NCI-H2227 (cell line): ENCODE results near the gene PNMA8B.
A peak's percentile ranks its signal among the peaks of the same experiment; 100 is the strongest.

Experiments used
- DNase-seq: peaks from one replicate; lab custom pipeline; 2025; ENCODE audit not compliant: unreplicated experiment; lab: John Stamatoyannopoulos, UW

The PNMA8B gene

DNA sequence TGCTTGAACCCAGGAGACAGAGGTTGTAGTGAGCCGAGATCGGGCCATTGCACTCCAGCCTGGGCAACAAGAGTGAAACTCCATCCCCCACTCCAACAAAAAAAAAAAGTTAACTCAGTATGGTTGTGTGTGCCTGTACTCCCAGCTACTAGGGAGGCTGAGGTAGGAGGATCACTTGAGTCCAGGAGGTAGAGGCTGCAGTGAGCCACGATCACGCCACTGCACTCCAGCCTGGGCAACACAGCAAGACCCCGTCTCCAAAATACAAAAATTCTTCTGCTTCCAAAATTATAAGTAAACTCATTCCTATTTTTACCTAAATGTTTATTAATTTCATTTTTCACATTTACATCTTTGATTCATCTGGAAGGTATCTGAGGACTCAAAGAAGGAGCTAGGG lies 38.7 kb downstream of the PNMA8B start:
- DNase-seq, result no peak

DNA sequence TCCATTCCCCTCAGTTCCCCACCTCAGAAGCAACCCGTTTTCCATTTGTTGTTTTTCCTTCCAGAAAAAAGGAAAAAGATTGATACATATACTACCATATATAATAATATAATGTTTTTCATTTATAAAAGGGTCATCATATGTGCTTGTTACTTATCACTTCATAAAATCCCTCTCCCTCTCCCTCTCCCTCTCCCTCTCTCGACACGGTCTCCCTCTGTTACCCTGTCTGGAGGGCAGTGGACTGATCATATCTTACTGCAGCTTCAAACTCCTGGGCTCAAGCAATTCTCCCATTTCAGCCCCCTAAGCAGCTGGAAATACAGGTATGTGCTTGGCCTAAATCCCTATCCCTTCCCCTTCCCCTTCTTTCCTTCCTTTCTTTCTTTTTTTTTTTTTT lies 41.4 kb downstream of the PNMA8B start:
- no peak for DNase-seq

DNA sequence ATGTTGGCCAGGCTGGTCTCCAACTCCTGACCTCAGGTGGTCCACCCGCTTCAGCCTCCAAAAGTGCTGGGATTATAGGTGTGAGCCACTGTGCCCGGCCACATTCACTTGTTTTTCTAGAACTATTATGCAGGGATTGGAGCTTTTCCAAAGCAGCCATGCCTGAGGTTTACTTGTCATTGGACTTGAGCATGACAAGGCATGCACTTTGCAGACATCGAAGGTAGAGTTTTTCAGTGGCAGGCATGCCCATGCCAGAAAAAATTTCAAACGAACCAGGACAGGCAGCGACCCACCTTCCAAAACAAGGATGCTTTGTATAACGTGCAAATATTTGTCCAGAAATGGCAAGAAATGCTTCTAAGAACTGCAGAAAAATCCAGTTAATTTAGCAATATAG lies 42.0 kb downstream of the PNMA8B start:
- DNase-seq, result no peak

DNA sequence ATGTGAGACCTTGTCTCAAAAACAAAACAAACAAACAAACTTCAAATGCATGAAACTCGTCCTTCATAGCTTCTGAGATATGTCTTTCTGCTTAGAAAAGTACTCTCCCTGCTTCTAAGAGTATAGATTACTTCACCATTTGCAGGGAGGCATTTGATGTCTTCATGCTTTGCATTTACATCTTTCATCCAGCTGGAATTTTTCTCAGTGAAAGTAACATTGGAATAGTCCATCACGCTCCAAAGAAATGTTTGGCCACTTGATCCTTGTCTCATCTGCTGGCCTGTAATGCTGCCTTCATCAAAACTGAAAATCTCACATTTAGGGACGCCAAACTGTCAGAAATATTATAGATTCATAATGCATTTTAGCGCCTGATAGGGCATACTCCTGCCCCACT lies 43.5 kb downstream of the PNMA8B start:
- DNase-seq, result no peak

DNA sequence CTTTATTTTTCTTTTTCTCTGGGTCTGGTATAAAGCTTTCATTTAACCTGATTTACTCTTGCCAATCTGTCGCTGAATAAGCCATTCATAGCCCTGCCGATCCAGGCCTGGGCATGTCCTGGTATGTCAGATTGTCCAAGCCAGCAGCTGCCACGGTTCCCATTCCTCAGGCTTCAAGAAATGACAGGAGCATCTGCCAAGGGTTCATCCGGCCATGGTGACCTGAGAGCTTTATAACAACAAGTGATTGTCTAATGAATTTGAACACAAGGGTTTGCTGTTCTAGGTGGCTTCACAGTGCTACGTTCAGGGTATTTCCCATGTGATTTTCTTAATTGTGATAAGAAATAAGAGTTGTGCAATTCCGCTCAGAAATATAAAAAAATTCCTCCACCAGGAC lies 44.3 kb downstream of the PNMA8B start:
- DNase-seq, result no peak

DNA sequence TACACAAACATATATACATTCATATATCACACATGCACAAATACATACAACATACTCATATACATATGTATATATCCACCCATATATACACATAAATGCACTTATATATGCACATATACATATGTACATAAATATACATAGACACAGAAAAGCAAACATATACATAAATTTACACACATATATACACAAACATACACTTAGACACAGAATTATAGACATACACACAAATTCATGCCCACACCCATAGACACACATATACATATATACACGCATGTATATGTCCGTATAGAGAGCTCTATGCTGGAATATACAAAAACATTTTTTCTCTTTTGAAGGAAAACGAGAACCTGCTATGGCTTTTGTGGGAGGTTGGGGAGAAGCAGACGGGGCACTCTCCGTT lies 44.9 kb downstream of the PNMA8B start:
- DNase-seq, result no peak

DNA sequence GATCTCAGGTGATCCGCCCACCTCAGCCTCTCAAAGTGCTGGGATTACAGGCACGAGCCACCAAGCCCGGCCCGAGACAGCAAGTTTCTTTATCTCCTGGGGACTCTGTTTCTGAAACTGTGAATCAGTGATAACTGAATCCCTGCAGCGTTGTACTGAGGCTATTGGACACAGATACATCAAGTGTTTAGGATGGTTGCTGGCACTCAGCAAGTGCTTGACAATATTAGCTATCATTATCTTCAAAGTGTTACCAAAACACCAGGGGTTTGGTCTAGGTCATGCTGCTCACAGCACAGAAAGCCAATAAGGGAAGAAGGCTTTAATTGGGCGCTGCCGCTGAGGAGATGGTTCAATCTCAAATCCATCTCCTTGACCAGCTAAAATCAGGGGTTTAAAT lies 46.4 kb downstream of the PNMA8B start:
- DNase-seq, result peak; percentile 64

DNA sequence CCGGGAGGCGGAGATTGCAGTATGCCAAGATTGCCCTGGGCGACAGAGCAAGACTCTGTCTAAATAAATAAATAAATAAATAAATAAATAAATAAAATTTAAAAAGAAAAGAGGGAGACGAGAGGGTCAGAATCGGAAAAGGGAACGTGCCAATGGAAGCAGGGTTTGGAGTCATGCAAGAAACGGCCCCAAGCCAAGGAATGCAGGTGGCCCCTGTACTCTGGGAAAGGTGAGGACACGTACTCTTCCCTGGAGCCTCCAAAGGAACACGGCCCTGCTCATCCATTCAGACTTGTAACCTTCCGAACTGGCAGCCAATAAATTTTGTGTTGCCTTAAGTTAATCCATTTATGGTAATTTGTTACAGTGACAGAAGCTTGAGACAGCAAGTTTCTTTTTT lies 47.1 kb downstream of the PNMA8B start:
- no peak for DNase-seq

DNA sequence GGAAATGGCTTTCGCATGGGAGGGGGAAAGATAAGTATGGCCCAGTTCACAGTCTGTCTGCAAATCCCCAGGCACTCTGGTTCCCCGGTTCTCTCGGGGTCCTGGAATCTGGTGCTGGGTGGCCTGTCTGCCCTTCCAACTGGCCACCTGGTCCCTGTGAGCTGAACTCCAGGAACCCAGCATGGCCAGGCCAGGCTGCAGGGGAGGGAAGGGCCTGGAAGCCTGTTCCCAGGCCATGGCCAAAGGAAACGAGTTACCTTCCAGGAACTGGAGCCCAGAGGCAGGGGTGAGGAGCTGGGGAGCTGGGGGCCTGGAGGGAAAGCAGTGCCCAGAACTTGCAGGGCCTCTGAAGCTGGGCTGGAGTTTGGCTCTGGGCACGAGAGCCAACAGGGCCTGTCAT lies 47.8 kb downstream of the PNMA8B start:
- no peak for DNase-seq

DNA sequence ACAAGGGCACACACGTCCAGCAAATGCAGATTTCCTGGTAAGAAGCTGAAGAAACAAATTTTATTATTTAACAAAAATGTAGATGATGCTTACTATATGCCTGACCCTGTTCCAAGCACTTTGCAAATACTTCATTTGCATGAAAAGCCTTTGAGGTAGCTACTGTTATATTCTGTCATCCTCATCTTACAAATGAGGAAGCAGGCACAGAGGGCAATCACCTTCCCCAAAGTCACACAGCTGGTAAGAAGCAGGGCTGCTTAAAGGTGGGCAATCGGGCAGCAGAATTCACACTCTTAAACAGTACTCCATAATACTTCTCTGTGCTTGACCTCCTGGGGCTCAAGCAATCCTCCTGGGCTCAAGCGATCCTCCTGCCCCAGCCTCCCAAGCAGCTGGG lies 48.7 kb downstream of the PNMA8B start:
- no peak for DNase-seq

DNA sequence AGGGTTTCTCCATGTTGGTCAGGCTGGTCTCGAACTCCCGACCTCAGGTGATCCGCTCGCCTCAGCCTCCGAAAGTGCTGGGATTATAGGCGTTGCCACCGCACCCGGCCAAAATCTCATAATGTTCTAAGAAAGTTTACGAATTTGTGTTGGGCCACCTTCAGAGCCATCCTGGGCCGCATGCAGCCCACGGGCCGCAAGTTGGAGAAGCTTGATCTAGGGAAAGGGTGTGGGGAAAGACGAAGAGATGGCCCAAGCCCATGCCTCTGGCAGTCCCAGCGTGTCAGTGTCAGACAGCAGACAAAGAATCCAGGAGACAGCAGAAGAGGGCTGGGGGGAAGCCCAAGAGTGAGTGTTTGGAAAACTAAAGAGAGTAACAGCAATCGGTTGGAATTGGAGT lies 49.6 kb downstream of the PNMA8B start:
- no peak for DNase-seq

DNA sequence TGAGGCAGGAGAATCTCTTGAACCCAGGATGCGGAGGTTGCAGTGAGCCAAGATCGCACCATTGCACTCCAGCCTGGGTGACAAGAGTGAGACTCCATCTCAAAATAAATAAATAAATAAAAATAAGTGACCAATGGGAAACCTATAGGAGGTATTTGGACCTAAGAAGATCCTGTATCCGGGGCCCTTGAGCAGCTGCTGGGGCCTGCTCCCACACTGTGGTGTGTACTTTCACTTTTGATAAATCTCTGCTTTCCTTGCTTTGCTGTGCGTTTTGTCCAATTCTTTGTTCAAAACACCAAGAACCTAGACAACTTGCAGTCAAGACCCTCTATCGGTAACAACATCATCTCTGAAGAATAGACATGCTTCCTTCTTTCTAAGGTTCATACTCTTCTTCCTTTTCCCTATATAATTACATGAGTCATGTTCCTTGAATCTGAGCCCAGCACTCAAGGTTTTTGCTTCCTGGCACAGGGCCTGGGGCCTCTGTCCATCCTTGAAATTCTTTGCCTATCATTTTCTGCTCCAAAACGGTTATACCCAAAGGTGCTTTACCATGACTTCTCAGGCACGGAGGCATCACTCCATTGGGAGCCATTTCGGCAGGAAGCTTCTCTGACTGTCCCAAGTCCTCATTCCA lies 52.7 kb downstream of the PNMA8B start:
- DNase-seq, result no peak

DNA sequence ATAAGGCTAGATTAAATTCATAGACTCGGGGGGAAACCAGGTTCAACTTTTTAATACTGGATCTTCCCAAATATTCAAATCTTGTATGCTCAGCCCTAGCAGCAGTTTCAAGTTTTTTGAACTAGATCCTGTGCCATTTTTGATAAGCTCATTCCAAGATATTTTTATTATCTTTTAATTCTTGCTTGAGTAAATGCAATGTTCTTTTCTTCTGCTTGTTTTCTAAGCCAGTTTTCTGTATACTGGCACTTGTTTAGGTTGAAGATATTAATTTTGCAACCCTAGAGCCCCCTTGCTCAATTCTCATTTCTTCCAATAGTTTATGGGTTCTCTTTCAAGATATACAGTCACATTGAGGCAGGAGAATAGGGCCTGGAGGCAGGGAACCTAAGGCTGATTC lies 53.8 kb downstream of the PNMA8B start:
- no peak for DNase-seq
